ENCODE data around the gene MAPK11. TPM values are rescaled to one million over a fixed set of nuclear protein-coding genes. Genes with fewer than 3 reads are reported as not detected.

Gene MAPK11
- total and polyA plus RNA-seq, 9 of the 15 experiments (the other 6 are each of a cell fraction or from before 2014, with no cell fraction given) = 0.06 to 14.6 (median 5.3) TPM

DNA sequence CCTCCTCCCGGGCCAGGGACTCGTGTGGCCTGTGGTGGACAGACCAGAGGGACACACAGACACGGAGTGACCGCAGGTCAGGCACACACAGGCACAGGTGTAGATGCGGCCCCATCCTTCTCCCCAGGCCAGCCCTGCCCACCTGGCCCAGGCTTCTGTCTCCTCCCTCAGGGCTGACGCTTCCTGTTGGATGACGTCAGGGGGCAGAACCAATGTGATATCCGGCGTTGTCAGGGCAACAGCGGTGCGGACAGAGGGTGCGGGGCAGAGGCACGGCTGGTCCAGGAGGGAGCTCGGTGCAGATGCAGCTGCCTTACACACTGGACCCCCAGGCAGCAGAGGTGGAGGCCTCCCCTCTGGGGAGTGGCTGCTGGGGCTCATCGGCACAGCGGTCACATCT lies 22.4 kb downstream of the MAPK11 start (continued):
- TF ChIP-seq, protein P1, sequence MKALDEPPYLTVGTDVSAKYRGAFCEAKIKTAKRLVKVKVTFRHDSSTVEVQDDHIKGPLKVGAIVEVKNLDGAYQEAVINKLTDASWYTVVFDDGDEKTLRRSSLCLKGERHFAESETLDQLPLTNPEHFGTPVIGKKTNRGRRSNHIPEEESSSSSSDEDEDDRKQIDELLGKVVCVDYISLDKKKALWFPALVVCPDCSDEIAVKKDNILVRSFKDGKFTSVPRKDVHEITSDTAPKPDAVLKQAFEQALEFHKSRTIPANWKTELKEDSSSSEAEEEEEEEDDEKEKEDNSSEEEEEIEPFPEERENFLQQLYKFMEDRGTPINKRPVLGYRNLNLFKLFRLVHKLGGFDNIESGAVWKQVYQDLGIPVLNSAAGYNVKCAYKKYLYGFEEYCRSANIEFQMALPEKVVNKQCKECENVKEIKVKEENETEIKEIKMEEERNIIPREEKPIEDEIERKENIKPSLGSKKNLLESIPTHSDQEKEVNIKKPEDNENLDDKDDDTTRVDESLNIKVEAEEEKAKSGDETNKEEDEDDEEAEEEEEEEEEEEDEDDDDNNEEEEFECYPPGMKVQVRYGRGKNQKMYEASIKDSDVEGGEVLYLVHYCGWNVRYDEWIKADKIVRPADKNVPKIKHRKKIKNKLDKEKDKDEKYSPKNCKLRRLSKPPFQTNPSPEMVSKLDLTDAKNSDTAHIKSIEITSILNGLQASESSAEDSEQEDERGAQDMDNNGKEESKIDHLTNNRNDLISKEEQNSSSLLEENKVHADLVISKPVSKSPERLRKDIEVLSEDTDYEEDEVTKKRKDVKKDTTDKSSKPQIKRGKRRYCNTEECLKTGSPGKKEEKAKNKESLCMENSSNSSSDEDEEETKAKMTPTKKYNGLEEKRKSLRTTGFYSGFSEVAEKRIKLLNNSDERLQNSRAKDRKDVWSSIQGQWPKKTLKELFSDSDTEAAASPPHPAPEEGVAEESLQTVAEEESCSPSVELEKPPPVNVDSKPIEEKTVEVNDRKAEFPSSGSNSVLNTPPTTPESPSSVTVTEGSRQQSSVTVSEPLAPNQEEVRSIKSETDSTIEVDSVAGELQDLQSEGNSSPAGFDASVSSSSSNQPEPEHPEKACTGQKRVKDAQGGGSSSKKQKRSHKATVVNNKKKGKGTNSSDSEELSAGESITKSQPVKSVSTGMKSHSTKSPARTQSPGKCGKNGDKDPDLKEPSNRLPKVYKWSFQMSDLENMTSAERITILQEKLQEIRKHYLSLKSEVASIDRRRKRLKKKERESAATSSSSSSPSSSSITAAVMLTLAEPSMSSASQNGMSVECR (CRISPR knock-in tag; IDR thresholded peaks at IDR 0.05) = peak; percentile 42; the same call in 1 of the 2 replicates
- TF ChIP-seq KLF6 (CRISPR knock-in tag; IDR thresholded peaks at IDR 0.05; ENCODE audit: borderline replicate concordance) = no peak
- peak in 1 of 2 experiments; percentile 26; a peak in 1 of 4 replicates for TF ChIP-seq RCOR1 (IDR thresholded peaks at IDR 0.05; ENCODE audit: borderline replicate concordance in 1 of 2, low read depth in 2 of 2, low read length in 2 of 2)
- TF ChIP-seq, protein P2, sequence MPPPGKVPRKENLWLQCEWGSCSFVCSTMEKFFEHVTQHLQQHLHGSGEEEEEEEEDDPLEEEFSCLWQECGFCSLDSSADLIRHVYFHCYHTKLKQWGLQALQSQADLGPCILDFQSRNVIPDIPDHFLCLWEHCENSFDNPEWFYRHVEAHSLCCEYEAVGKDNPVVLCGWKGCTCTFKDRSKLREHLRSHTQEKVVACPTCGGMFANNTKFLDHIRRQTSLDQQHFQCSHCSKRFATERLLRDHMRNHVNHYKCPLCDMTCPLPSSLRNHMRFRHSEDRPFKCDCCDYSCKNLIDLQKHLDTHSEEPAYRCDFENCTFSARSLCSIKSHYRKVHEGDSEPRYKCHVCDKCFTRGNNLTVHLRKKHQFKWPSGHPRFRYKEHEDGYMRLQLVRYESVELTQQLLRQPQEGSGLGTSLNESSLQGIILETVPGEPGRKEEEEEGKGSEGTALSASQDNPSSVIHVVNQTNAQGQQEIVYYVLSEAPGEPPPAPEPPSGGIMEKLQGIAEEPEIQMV (tag; conservative IDR thresholded peaks at IDR 0.05; ENCODE audit: low read depth) = no peak
- TF ChIP-seq ZNF766 (CRISPR knock-in tag; conservative IDR thresholded peaks at IDR 0.05) = no peak
- no peak for TF ChIP-seq CBX1 (IDR thresholded peaks at IDR 0.05; ENCODE audit: low read depth)
- no peak for TF ChIP-seq XRCC4 (IDR thresholded peaks at IDR 0.05; ENCODE audit: extremely low read depth, insufficient read depth, insufficient read length)
- TF ChIP-seq, protein P3, sequence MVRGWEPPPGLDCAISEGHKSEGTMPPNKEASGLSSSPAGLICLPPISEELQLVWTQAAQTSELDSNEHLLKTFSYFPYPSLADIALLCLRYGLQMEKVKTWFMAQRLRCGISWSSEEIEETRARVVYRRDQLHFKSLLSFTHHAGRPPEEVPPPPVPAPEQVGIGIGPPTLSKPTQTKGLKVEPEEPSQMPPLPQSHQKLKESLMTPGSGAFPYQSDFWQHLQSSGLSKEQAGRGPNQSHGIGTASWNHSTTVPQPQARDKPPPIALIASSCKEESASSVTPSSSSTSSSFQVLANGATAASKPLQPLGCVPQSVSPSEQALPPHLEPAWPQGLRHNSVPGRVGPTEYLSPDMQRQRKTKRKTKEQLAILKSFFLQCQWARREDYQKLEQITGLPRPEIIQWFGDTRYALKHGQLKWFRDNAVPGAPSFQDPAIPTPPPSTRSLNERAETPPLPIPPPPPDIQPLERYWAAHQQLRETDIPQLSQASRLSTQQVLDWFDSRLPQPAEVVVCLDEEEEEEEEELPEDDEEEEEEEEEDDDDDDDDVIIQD (CRISPR knock-in tag; IDR thresholded peaks at IDR 0.05) = no peak

Data from K562 (cell line).